Measurements from ENCODE around the gene RANBP17. TPM values are rescaled to one million over a fixed set of nuclear protein-coding genes. Genes with fewer than 3 reads are reported as not detected.

The RANBP17 gene
- total RNA-seq, 8 experiments from 2014 or later, result 3.8 to 43.9 (median 25.5) TPM; not detected in 1

DNA sequence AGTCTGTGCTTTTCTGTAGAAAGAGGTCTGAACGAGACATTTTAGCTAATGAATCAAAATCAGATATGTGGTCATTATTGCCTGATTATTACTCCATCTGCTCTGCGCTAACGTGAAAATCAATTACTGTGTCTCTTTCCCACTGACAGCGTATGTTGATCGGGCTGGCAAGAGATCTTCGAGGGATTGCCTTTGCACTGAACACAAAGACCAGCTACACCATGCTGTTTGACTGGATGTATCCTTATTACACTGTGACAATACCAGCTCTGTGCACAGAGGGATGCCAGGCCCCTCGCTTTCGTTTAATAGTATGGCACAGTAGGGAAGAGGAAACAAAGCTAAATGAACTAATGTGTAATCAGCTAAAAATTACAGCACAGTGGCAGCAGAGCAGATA, 343.6 kb downstream of the RANBP17 start:
- in situ Hi-C loops (cut with MboI; ENCODE audit: low pct_unique_long_range_greater_than_20kb in 2 of 9, low sequenced_read_pairs in 9 of 9, unreplicated experiment in 9 of 9), result loop anchor here in 1 of 9 experiments (10.0 kb wide), 1 partner anchor 129 kb away; no protein-coding TSS in a partner anchor
- no peak overlapping the region for H3K27ac ChIP-seq
- 40 to 83% (median 54%) methylated on average over 2 to 8 of the region's 8 CpGs; no CpG with 5 or more reads in 1 of the 10 experiments for WGBS, 10 experiments
- ATAC-seq (replicated peaks in 6 of 8), result peak in 4 of 8 experiments; percentile 44 to 64 (median 54)
- no peak overlapping the region for H3K4me3 ChIP-seq
- peaks cover 0 to 33% of the 10 kb centered on the region in 2 donors for H3K4me1 ChIP-seq (replicated peaks in 1 of 2)

DNA sequence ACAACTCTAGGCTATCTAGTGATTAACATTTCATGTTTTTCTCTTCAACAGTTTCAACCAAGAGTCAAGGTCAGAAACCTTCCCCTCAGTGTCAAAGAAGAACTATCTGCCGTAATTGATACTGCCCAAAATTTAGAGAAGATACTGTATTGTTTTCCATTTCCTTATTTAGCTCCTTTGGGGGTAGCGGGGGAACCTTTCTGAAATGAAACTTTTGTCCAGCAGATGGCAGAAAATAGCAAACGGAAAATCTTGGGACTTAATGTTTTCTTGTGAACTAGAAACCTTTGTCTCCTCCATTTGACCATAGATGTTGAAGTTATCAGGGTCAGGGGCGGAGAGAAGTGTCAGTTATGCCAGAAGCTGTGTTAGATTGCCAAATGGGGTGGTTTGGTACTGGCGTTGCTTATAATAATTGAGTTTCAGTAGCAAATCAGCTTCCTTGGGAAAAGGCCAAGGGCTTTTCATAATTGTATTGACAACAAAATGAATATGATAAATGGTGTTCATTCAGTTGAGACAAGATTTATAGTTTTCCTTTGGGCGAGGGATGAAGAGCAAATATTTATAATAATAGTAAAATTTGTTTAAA, 345.5 kb downstream of the RANBP17 start:
- no peak overlapping the region for H3K27ac ChIP-seq
- in situ Hi-C loops (cut with MboI; ENCODE audit: low pct_unique_long_range_greater_than_20kb in 2 of 9, low sequenced_read_pairs in 9 of 9, unreplicated experiment in 9 of 9), result loop anchor here in 1 of 9 experiments (10.0 kb wide), 1 partner anchor 127 kb away; no protein-coding TSS in a partner anchor
- ATAC-seq (replicated peaks in 6 of 8), result peak in 3 of 8 experiments; percentile 59 to 66 (median 65)
- H3K4me1 ChIP-seq (replicated peaks in 1 of 2), result peaks cover 0 to 16% of the 10 kb centered on the region in 2 donors
- H3K4me3 ChIP-seq, result no peak overlapping the region
- 0 to 80% (median 42%) methylated on average over 1 to 6 of the region's 6 CpGs for WGBS, 10 experiments

DNA sequence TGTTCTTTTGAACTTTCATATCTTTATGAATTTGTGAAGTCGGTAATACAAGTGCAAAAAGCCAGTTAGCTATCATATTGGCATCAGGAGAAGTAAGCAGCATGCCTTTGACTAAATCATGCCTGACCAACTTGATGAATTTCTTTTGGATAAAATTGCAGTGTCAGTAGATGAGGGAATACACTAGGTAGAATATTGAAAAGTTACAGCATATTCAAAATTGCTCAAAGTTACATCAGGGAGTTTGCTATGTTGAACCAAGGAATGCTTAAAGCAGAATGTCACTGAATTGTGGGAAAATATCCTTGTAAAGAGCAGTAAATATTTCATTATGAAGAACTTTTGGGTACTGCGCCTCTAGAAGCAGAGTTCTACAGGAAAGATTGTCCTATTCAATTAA, 360.1 kb downstream of the RANBP17 start:
- WGBS, 10 experiments, result 14 to 100% (median 81%) methylated on average over 2 of the region's 2 CpGs; no CpG with 5 or more reads in 2 of the 10 experiments
- in situ Hi-C loops (cut with MboI; ENCODE audit: low pct_unique_long_range_greater_than_20kb in 2 of 9, low sequenced_read_pairs in 9 of 9, unreplicated experiment in 9 of 9), result no loop called here
- Histone ChIP-seq H3K4me1 (replicated peaks in 1 of 2) (no peaks in the 10 kb centered on the region), H3K4me3 (no peak overlapping the region), H3K27ac (no peak overlapping the region)
- ATAC-seq (replicated peaks in 6 of 8), result no peak

DNA sequence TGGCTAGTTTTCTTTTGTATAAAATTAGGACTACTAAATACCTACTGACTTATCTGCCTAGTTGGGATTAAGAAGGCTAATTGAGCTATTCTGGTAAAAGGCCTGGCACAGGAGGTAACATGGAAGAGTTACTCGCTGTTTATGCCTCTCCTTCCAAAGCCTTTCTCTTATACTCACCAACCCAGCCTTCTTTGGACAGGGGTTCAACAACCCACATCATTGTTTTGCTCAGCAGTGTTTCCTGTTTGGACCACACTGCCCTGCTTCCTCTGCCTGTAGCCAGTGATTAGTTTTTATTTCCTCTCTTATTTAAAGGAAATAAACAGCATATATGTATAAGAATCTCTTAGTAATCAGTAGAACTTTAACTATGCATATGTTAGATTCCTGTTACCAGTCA, 362.1 kb downstream of the RANBP17 start:
- ATAC-seq (replicated peaks in 6 of 8), result no peak
- no peaks in the 10 kb centered on the region for H3K4me1 ChIP-seq (replicated peaks in 1 of 2)
- no peak overlapping the region for H3K4me3 ChIP-seq
- WGBS, 10 experiments, result 50 to 100% (median 89%) methylated on average over 1 of the region's 1 CpG; no CpG with 5 or more reads in 4 of the 10 experiments
- in situ Hi-C loops (cut with MboI; ENCODE audit: low pct_unique_long_range_greater_than_20kb in 2 of 9, low sequenced_read_pairs in 9 of 9, unreplicated experiment in 9 of 9), result no loop called here
- H3K27ac ChIP-seq, result no peak overlapping the region

DNA sequence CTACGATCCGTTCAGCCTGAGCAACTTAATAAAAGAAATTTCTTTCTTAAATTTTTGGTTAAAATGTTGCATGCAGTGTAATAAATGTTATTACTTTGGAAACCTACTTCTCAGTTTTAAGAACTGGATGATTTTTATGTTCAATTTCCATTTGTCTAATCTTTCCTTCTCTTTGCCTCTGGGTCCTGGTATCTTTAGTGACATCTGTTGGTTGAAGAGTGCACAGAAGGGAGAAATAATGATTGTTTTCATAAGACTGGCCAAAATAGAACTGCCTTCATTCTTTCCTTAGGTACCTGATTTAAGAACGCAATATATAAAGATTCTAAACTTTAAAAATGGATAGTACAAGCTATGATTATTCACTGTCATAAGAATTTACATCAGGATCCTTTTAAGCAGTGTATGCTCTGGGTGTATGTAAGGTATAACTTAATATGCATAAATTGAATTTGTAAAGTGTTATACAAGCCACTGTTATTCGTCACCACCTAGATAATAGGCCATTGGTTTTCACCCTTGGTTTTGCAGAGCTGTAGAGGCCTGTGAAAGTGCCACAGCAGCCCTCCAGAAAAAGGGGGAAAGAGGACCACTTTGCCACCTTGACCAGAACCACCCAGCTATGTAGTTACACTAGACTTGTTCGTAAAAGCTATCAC, 364.4 kb downstream of the RANBP17 start:
- in situ Hi-C loops (cut with MboI; ENCODE audit: low pct_unique_long_range_greater_than_20kb in 2 of 9, low sequenced_read_pairs in 9 of 9, unreplicated experiment in 9 of 9), result no loop called here
- H3K27ac ChIP-seq, result no peak overlapping the region
- H3K4me3 ChIP-seq, result no peak overlapping the region
- ATAC-seq (replicated peaks in 6 of 8), result peak in 2 of 8 experiments; percentile 65 to 80
- no peaks in the 10 kb centered on the region for H3K4me1 ChIP-seq (replicated peaks in 1 of 2)
- 13 to 100% (median 83%) methylated on average over 2 to 5 of the region's 5 CpGs for WGBS, 10 experiments

DNA sequence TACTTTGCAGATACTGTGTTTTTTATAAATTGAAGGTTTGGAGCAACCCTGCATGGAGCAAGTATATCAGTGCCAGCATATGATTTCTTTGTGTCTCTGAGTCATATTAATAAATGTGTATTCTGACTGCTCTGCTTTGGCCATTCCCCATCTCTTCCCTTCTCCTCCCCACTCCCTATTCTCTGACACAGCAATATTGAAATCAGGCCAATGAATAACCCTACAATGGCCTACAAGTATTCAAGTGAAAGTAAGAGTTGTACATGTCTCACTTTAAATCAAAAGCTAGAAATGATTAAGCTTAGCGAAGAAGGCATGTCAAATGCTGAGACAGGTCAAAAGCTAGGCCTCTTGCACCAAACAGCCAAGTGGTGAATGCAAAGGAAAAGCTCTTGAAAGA, 365.0 kb downstream of the RANBP17 start:
- no peak overlapping the region for H3K4me3 ChIP-seq
- peak in 2 of 8 experiments; percentile 63 to 80 for ATAC-seq (replicated peaks in 6 of 8)
- no peak overlapping the region for H3K27ac ChIP-seq
- 0 to 100% (median 100%) methylated on average over 1 of the region's 1 CpG; no CpG with 5 or more reads in 2 of the 10 experiments for WGBS, 10 experiments
- H3K4me1 ChIP-seq (replicated peaks in 1 of 2), result no peaks in the 10 kb centered on the region
- in situ Hi-C loops (cut with MboI; ENCODE audit: low pct_unique_long_range_greater_than_20kb in 2 of 9, low sequenced_read_pairs in 9 of 9, unreplicated experiment in 9 of 9), result no loop called here

DNA sequence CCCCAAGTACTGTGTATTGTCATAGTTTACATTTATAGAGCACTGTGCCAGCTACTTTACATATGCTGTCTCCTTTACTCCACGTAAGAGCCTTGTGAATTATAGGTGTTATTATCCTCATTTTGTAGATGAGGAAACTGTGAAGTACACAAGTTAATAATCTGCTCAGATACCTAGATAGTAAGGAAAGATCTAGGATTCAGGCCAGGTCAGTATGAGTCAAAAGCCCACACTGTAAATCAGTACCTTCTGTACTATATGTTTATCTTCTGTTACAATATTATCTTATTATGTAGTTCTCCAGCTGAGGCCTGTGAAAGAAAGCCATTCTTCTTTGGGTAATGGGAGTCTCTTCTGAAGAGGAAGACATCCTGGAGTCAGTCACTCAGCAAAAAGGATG, 374.8 kb downstream of the RANBP17 start:
- in situ Hi-C loops (cut with MboI; ENCODE audit: low pct_unique_long_range_greater_than_20kb in 2 of 9, low sequenced_read_pairs in 9 of 9, unreplicated experiment in 9 of 9), result no loop called here
- no peak for ATAC-seq (replicated peaks in 6 of 8)
- 38 to 91% (median 85%) methylated on average over 1 of the region's 1 CpG; no CpG with 5 or more reads in 4 of the 10 experiments for WGBS, 10 experiments
- no peak overlapping the region for H3K4me3 ChIP-seq
- H3K4me1 ChIP-seq (replicated peaks in 1 of 2), result no peaks in the 10 kb centered on the region
- no peak overlapping the region for H3K27ac ChIP-seq

DNA sequence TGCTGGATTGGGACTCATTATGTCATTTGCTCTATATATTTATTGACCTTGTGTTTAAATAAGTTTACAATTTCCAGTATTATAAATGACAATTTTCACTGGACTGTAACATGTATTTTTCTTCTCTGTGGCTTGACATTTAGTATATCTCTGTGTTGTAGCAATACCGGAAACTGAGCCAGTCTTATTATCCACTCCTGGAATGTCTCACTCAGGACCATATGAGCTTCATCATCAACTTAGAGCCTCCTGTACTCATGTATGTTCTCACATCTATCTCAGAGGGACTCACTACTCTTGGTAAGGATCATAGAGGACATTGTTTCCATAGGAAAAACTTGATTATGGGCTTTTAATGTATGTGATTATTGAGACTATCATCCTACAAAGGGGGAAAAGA, 380.7 kb downstream of the RANBP17 start:
- in situ Hi-C loops (cut with MboI; ENCODE audit: low pct_unique_long_range_greater_than_20kb in 2 of 9, low sequenced_read_pairs in 9 of 9, unreplicated experiment in 9 of 9), result no loop called here
- ATAC-seq (replicated peaks in 6 of 8), result no peak
- Histone ChIP-seq H3K4me1 (replicated peaks in 1 of 2) (no peaks in the 10 kb centered on the region), H3K4me3 (no peak overlapping the region), H3K27ac (no peak overlapping the region)
- WGBS, 10 experiments, result 88 to 100% (median 100%) methylated on average over 1 of the region's 1 CpG; no CpG with 5 or more reads in 5 of the 10 experiments

DNA sequence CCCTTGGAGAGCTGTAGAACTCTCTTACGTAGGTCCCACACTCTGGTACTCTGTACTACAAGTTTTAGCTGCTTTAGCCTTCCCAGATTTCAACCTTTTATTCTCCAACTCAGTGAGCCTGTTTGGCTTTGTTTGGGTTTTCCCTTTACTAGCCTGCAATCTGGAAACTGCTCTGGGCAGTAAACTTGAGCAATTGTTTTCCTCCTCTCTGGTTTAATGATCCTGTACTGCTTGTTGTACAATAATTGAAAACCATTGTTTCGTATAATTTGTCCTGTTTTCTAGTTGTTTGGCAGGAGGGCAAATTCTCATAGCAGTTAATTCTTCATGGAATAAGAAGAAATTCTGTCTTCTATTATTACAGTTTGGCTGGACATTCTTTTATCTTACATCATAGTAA, 384.4 kb downstream of the RANBP17 start:
- Histone ChIP-seq H3K27ac (no peak overlapping the region), H3K4me3 (no peak overlapping the region), H3K4me1 (replicated peaks in 1 of 2) (no peaks in the 10 kb centered on the region)
- ATAC-seq (replicated peaks in 6 of 8), result no peak
- WGBS, 10 experiments, result 27 to 100% (median 80%) methylated on average over 1 to 2 of the region's 2 CpGs; no CpG with 5 or more reads in 1 of the 10 experiments
- in situ Hi-C loops (cut with MboI; ENCODE audit: low pct_unique_long_range_greater_than_20kb in 2 of 9, low sequenced_read_pairs in 9 of 9, unreplicated experiment in 9 of 9), result no loop called here

DNA sequence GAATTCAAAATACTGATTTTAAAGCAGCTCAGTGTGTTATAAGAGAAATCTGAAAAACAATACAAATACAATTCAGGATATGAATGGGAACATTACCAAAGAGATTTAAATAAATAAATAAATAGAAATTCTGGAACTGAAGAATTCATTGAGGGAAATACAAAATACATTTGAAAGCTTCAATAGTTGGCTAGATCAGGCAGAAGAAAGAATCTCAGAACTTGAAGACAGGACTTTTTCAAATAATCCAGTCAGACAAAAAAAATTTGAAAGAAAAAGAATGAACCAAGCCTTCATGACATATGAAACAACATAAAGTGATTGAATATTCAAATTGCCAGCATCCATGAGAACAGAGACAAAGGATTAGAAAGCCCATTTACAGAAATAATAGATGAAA, 387.6 kb downstream of the RANBP17 start:
- H3K4me1 ChIP-seq (replicated peaks in 1 of 2), result no peaks in the 10 kb centered on the region
- H3K27ac ChIP-seq, result no peak overlapping the region
- H3K4me3 ChIP-seq, result no peak overlapping the region
- in situ Hi-C loops (cut with MboI; ENCODE audit: low pct_unique_long_range_greater_than_20kb in 2 of 9, low sequenced_read_pairs in 9 of 9, unreplicated experiment in 9 of 9), result no loop called here
- no peak for ATAC-seq (replicated peaks in 6 of 8)

DNA sequence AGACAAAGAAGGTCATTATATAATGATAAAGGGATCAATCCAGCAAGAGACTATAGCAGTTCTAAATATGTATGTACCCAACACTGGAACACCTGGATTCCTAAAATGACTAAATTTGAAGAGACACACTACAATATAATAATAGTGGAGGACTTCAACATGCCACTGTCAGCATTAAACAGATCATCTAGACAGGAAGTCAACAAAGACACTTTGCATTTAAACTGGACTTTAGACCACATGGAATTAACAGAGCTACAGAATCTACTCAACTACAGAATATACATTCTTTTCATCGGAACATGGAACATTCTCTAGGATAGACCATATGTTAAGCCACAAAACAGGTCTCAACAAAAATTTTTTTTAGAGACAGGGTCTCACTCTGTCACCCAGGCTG, 388.9 kb downstream of the RANBP17 start:
- Histone ChIP-seq H3K4me1 (replicated peaks in 1 of 2) (no peaks in the 10 kb centered on the region), H3K4me3 (no peak overlapping the region), H3K27ac (no peak overlapping the region)
- 0 to 100% (median 87%) methylated on average over 1 of the region's 1 CpG; no CpG with 5 or more reads in 2 of the 10 experiments for WGBS, 10 experiments
- no peak for ATAC-seq (replicated peaks in 6 of 8)
- in situ Hi-C loops (cut with MboI; ENCODE audit: low pct_unique_long_range_greater_than_20kb in 2 of 9, low sequenced_read_pairs in 9 of 9, unreplicated experiment in 9 of 9), result no loop called here

DNA sequence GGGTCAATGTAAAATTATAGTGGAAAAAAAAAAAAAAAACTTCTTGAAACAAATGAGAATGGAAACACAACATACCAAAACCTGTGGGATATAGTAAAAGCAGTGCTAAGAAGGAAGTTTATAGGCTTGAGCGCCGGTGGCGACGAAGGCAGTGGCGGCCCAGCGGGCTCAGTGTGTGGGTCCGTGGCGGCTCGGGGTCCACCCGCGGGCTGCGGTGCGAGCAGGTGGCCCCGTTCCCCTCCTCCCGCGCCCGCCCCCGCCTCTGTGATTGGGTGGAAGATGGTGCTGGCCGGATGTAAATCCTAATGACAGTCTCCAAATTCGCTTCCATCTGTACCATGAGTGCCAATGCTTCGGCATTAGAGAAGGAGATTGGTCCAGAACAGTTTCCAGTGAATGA, 389.7 kb downstream of the RANBP17 start:
- Histone ChIP-seq H3K4me3 (no peak overlapping the region), H3K4me1 (replicated peaks in 1 of 2) (no peaks in the 10 kb centered on the region), H3K27ac (no peak overlapping the region)
- in situ Hi-C loops (cut with MboI; ENCODE audit: low pct_unique_long_range_greater_than_20kb in 2 of 9, low sequenced_read_pairs in 9 of 9, unreplicated experiment in 9 of 9), result no loop called here
- 56 to 98% (median 90%) methylated on average over 4 to 14 of the region's 21 CpGs; no CpG with 5 or more reads in 2 of the 10 experiments for WGBS, 10 experiments
- ATAC-seq (replicated peaks in 6 of 8), result no peak

DNA sequence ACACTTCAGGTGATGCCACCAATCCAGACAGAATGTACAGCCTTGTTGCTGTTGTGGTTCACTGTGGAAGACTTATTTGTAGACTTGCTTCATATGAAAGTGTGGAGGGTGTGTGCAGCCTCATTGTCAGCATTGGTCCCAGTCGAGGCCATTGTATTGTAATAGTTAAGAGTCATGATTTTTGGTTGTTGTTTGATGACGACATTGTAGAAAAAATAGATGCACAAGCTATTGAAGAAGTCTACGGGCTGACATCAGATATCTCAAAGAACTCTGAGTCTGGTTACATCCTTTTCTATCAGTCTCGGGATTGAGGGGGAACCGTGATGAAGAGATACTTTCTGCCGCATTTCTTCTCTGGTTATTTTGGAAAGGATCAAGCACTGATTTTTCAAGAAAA, 390.9 kb downstream of the RANBP17 start:
- in situ Hi-C loops (cut with MboI; ENCODE audit: low pct_unique_long_range_greater_than_20kb in 2 of 9, low sequenced_read_pairs in 9 of 9, unreplicated experiment in 9 of 9), result no loop called here
- no peak for ATAC-seq (replicated peaks in 6 of 8)
- WGBS, 10 experiments, result 32 to 100% (median 84%) methylated on average over 1 to 6 of the region's 6 CpGs; no CpG with 5 or more reads in 1 of the 10 experiments

More for the DNA sequence above, 390.9 kb downstream of the RANBP17 start:
- Histone ChIP-seq H3K4me1 (replicated peaks in 1 of 2) (no peaks in the 10 kb centered on the region), H3K4me3 (no peak overlapping the region), H3K27ac (no peak overlapping the region)
